Osteoblast (primary cell): ENCODE data around the gene NIT2. TPM values are rescaled to one million over a fixed set of nuclear protein-coding genes. Genes with fewer than 3 reads are reported as not detected.

Experiments used
- DNase-seq: peaks from one replicate; pipeline ENCODE4 v3.0.0; 2011; ENCODE audit warnings: low spot score, mixed read lengths; ENCODE audit not compliant: insufficient read length; ENCODE audit errors: missing footprints
- H2AFZ ChIP-seq: 2 replicates; pipeline ENCODE4 v1.6.0; 2011; ENCODE audit warnings: mild to moderate bottlenecking, low read length
- H3K27ac ChIP-seq: 2 replicates; pipeline ENCODE4 v1.5.1; 2011; ENCODE audit warnings: mild to moderate bottlenecking, low read depth, low read length, moderate library complexity
- H3K27me3 ChIP-seq: 2 replicates; pipeline ENCODE4 v1.6.0; 2012; ENCODE audit warnings: mild to moderate bottlenecking, control low read depth, inconsistent platforms, low read length, moderate library complexity; ENCODE audit not compliant: insufficient read depth
- H3K36me3 ChIP-seq: 2 replicates; pipeline ENCODE4 v1.5.1; 2011; ENCODE audit warnings: mild to moderate bottlenecking, low read length, control low read depth, moderate library complexity; ENCODE audit not compliant: insufficient read depth
- H3K4me1 ChIP-seq: 2 replicates; pipeline ENCODE4 v1.5.1; 2011; ENCODE audit warnings: mild to moderate bottlenecking, low read length, control low read depth, moderate library complexity; ENCODE audit not compliant: insufficient read depth
- H3K4me2 ChIP-seq: 2 replicates; pipeline ENCODE4 v1.6.0; 2011; ENCODE audit warnings: mild to moderate bottlenecking, low read length; ENCODE audit not compliant: insufficient read depth
- H3K4me3 ChIP-seq: fragments of 200-600 bp; sonication (generic); 3 replicates; pipeline ENCODE4 v1.5.1; 2012; ENCODE audit warnings: mild to moderate bottlenecking, low read length, inconsistent platforms; ENCODE audit not compliant: insufficient read depth
- H3K79me2 ChIP-seq: 2 replicates; pipeline ENCODE4 v1.6.0; 2012; ENCODE audit warnings: mild to moderate bottlenecking, low read length, control low read depth, inconsistent platforms; ENCODE audit not compliant: insufficient read depth
- H3K9me3 ChIP-seq: 2 replicates; pipeline ENCODE4 v1.5.1; 2011; ENCODE audit warnings: low read depth, low read length, control low read depth
- H4K20me1 ChIP-seq: 2 replicates; pipeline ENCODE4 v1.6.0; 2012; ENCODE audit warnings: mild to moderate bottlenecking, low read length, control low read depth; ENCODE audit not compliant: insufficient read depth
- total RNA-seq: library from RNA; depleted of rRNA; stranded (reverse); fragments of >200 nt; gene quantifications from 2 replicates; pipeline ENCODE4 v1.2.3, GENCODE V29; 2012
- TF ChIP-seq, protein P1 (sequence below): IDR thresholded peaks from 2 replicates; pipeline ENCODE4 v1.5.1; 2011; ENCODE audit warnings: mild to moderate bottlenecking, low read depth, low read length, moderate library complexity; ENCODE audit errors: extremely low read depth

Gene NIT2
- total RNA-seq, 1 donor: 18.1 TPM

GRCh38 chr3:100384733-100385525, 50.4 kb downstream of the NIT2 start:
- Histone ChIP-seq H3K36me3 (peaks cover 37% of the 10 kb centered on the region), H3K27ac (peak overlapping the region; percentile 8), H4K20me1 (peaks cover 11% of the 10 kb centered on the region), H3K79me2 (peaks cover 54% of the 10 kb centered on the region), H3K4me3 (no peak overlapping the region), H3K4me2 (peak overlapping the region; percentile 15), H3K27me3 (no peaks in the 10 kb centered on the region), H3K4me1 (peaks cover 28% of the 10 kb centered on the region), H3K9me3 (no peaks in the 10 kb centered on the region), H2AFZ (no peak overlapping the region)
- TF ChIP-seq, protein P1, sequence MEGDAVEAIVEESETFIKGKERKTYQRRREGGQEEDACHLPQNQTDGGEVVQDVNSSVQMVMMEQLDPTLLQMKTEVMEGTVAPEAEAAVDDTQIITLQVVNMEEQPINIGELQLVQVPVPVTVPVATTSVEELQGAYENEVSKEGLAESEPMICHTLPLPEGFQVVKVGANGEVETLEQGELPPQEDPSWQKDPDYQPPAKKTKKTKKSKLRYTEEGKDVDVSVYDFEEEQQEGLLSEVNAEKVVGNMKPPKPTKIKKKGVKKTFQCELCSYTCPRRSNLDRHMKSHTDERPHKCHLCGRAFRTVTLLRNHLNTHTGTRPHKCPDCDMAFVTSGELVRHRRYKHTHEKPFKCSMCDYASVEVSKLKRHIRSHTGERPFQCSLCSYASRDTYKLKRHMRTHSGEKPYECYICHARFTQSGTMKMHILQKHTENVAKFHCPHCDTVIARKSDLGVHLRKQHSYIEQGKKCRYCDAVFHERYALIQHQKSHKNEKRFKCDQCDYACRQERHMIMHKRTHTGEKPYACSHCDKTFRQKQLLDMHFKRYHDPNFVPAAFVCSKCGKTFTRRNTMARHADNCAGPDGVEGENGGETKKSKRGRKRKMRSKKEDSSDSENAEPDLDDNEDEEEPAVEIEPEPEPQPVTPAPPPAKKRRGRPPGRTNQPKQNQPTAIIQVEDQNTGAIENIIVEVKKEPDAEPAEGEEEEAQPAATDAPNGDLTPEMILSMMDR: no peak
- no peak for DNase-seq

DNA sequence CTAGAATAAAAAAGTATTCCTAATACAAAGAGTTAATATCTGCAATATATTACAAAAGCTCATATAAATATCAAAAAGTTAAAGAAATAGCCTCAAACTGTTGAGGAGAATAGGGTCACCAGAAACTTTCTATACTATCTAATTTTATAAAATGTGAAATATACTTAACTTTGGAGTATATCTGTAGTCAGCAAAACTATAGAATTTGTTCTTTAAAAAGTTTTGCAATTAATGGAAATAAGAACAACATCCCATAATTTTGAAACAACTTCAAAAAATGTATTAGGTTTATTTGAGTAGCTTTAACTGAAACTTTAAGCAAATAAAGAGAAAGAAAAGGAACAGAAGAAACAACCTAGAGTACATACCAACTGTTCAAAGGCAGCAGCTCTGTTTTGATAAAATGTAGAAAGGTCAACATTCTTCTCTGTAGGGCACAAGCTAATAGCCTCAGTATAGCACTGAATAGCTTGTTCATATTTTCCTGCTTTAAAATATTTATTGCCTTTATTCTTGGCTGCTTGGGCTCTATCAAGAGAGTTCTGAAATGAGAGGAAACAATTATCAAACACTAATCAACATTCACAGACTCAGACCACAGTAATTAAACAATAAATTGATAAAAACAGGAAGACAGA, 52.0 kb downstream of the NIT2 start:
- Histone ChIP-seq H3K4me3 (no peak overlapping the region), H3K36me3 (peaks cover 24% of the 10 kb centered on the region), H3K79me2 (peaks cover 70% of the 10 kb centered on the region), H3K27me3 (no peaks in the 10 kb centered on the region), H3K4me2 (peak overlapping the region; percentile 2), H3K27ac (no peak overlapping the region), H4K20me1 (peaks cover 17% of the 10 kb centered on the region), H3K4me1 (peaks cover 28% of the 10 kb centered on the region), H3K9me3 (no peaks in the 10 kb centered on the region), H2AFZ (no peak overlapping the region)
- no peak for DNase-seq
- TF ChIP-seq, protein P1: no peak

DNA sequence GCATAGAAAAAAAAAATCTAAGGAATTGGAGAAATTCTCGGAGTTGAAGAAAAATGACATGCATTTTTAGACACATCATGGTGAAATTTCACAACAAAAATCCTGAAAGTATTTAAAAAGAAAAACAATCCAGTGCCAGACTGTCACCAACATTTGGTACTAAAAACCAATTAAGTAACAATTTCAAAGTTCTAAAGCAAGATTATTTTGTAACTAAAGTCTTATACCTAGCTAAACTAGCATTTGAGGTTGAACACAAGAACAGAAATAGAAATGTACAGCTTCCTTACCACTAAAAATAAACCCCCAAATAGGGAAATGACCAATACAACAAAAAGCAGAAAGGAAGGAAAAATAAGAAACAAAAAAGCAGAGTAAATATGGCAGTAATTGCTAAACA, 54.5 kb downstream of the NIT2 start:
- Histone ChIP-seq H3K9me3 (no peaks in the 10 kb centered on the region), H3K4me3 (no peak overlapping the region), H2AFZ (no peak overlapping the region), H3K4me2 (no peak overlapping the region), H3K4me1 (peaks cover 28% of the 10 kb centered on the region), H3K79me2 (peaks cover 87% of the 10 kb centered on the region), H3K36me3 (peaks cover 8% of the 10 kb centered on the region), H3K27ac (no peak overlapping the region), H3K27me3 (no peaks in the 10 kb centered on the region), H4K20me1 (peaks cover 26% of the 10 kb centered on the region)
- no peak for DNase-seq
- TF ChIP-seq, protein P1: no peak
